GM19023 (cell line): ENCODE results near the gene SLC22A4.

Source experiments
- ATAC-seq: cut with Tn5 transposase; IDR thresholded peaks from one replicate; pipeline ENCODE4 v1.9.1; 2021; ENCODE audit warnings: mild to moderate bottlenecking, moderate library complexity; ENCODE audit not compliant: unreplicated experiment

SLC22A4 gene

DNA sequence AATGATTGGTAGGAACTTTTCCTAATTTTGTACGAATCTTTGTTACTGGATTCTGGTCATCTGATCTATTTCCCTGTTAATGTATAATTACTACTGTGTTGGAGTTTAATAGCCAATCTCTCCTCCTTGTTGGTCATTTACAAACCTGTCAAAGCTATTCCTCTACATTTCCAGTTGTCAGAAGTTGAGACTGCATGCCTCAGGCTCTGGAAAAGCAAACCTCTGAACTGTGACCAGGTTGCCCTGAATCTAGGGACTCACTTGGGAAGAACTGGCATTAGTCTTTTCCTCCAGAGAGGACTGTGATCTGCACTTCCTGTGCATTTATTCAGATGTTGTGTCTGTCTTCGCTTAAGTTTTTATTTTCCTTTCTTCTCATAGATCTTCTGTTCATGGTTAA lies 20.6 kb upstream of the SLC22A4 start:
- ATAC-seq = no peak

DNA sequence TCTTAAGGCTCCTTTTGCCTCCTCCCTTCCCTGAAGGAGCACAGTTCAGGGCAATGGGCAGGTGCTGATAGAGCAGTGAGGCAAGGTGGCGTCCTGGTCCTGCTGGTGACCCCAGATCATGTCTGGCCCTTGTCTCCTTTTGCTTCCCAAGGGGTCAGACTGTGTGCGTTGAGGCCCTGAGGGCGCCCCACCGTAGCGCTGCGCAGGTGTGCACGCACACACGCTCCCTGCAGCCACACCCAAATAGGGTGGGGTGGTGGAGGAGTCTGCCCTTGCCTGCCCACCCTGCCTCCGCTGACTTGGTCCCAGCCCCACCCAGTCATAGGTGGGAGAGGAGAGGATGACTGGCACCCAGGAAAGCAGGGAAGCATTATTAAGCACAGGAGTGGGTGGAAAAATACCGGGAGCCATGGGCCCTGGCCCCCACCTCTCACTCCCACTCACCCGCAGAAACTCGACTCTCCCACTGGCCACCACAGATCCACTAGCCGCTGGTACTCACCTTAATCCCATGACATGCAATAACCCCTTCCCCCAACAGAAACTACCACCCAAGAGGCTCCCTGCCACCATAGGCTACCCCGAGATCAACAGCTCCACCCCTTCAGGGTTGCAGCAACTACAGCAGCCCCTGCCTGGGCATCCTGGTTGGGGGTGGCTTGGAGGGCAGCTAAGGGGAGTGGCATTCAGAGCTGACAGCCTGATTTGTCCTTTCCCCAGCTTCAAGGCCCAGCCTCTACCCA lies 20.0 kb upstream of the SLC22A4 start:
- ATAC-seq = no peak

DNA sequence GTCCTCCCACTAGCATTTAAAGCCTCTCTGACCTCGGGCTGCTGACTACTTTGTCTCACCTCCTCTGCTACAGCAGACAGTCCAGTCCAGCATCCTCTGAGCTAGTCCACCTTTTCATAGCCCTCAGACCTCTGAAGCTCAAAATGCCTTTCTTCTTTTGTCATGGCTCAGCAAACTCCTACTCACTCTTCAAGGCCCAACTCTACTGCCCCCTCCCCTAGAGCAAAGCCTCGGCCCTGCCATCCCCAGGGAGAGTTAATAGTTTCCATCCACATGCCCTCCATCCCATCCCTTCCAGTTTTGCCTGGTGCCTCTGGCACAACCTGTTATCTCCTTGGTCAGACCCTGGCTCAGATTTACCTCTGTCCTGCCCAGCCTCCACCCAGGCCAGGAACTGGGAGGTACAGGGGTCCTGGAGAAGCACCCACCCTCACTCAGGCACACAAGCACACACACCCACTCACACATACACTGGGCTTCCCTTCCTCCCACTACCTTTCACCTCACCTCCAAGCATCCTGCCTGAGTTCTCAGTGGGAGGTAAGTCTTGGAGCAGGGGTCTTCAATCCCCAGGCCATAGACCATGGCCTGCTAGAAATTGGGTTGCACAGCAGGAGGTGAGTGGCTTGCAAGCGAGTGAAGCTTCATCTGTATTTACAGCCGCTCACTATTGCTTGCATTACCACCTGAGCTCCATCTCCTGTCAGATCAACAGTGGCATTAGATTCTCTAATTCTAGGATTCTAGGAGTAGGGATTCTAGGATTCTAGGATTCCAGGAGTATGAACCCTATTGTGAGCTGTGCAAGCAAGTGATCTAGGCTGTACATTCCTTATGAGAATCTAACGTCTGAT lies 18.6 kb upstream of the SLC22A4 start:
- no peak for ATAC-seq

DNA sequence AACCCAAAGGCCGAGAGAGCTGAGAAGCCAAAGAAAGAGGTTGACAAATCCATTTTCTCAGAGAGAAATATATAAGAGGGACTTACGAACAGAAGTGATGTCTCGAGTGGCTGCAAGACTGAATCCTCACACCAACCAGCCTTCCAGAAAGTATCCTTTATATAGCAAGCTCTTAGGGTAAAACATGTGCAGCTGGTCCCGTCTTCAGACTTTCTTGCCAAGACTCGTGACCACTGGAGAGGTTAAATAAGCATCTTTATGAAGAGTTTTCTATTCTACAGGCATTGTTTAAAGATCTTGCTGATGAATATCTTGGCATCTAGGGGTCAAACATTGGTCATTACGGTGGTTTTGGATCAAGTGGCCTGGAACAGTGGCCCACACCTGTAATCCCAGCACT lies 16.9 kb upstream of the SLC22A4 start:
- no peak for ATAC-seq

DNA sequence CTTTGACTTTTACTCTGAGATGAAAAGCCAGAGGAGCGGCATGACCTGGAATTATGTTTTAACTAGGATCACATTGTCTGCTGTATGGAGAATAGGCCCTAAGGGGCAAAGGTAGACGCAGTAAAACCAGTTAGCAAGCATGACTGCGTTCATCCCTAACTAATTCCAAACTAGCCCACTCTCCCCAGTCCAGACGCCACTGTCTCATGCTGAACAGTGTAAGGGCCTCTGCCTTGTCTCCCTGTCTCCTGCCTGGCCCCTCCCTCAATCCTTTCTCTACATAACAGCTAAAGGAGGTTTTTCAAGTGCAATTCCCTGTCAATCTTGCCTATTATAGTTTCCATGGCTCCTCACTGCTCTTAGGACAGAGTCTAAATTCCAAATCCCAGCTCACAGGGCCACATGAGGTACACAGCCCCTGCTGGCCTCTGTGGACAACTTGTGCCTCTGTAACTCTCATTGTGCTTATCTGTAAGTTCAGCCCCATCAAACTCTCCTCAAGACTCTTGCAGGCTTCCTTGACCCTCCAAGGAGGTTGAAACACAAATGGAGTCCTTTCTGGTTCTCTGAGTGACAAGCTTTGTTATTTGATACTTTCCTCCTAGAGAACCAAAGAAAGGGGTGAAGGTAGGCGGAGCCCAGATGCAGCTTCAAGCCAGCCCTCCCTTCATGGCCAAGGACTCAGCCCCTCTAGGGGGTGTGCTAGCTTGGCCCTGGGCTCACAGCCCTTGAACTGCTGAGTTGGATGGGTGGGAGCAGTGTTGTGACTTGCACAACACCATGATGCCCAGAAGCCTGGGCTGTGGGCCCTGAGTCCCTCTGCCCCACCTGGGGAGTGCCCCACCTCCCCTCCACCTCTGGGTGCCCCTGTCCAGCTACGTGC lies 16.0 kb upstream of the SLC22A4 start:
- no peak for ATAC-seq

DNA sequence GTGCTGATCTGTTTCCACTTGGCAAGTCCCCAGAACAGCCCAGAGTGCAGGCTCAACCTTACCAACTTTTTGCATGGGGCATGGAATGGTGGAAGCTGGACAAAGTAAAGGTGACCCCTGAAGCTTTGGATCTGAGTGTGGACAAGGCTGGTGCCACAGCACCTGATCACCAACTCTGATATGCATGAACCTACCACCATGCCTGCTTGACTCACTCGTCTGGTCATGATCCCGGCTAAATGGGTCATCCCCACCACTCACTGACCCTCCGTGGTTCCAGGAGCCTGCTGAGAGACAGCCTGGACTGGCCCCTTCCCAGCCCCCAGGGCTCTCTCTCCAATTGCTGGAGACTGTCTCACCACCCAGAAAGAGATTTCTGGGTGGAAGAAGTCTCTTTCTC lies 14.4 kb upstream of the SLC22A4 start:
- ATAC-seq = no peak

DNA sequence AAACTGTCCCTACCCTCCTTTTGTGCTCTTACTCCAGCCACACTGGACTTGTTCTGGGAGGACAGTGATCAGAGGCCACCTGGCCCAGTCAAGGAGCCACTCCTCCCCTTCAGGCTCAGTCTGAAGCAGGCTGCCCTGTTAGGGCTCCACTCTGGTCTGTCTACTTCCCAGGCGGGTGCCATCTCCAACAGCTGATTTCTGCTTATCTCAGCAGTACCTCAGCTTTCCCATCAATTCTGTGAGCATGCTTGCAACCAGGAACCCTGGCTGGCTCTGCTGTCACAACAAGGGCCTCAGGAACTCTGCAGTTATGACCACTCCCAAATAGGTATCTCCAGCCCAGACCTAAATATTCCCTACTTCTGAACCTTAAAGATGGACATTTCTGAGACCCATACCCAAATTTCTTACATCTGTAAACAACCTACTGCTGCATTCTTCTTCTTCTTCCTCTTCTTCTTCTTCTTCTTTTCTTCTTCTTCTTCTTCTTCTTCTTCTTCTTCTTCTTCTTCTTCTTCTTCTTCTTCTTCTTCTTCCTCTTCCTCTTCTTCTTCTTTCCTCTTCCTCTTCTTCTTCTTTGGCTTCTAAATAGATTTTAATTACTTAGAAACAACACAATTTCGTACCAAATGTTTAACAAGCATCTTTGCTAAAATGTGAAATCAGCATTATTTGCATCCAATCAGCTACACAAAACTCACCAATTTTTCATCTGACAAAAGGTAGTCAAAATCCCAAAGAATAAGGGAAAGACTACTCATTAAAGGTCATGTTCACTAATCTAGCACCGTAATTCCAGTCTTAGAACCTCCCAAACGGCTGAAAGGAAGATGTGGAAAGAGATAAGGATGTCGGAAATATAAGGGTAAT lies 13.6 kb upstream of the SLC22A4 start:
- no peak for ATAC-seq

DNA sequence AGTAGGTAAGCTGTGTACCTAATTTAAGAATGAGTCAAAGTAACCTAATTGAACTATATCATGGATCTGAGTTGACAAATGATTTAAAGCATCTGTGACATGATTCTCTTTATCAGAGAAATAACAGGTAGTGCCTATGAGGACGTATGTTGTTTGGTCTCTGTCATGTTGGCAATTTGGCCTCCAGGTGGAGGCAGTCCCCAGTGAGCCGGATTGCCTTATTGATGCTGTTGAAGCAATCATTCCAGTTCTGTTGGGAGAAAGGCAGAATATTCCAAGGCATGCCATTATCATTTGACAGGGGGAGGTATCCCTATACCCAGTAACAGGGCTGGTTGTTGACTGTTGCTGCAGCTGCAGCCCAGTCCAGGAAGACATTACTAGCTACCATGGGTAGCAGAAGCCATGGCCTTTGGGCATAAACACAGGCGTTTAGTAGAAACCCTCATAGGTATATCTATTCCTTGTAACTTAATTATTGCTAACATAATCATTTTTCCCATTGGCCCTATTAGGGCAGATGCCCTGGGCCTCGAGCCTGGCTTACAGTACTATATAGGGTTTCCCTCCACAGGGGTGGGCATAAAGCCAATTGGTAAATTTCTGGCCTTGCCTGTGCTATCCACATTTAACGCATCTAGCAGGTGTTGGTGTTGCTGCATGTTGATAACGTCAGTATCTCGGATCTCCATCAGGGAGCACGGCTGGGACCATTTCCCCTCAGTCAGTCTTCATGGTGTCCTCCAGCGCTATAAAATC lies 12.2 kb upstream of the SLC22A4 start:
- no peak for ATAC-seq

DNA sequence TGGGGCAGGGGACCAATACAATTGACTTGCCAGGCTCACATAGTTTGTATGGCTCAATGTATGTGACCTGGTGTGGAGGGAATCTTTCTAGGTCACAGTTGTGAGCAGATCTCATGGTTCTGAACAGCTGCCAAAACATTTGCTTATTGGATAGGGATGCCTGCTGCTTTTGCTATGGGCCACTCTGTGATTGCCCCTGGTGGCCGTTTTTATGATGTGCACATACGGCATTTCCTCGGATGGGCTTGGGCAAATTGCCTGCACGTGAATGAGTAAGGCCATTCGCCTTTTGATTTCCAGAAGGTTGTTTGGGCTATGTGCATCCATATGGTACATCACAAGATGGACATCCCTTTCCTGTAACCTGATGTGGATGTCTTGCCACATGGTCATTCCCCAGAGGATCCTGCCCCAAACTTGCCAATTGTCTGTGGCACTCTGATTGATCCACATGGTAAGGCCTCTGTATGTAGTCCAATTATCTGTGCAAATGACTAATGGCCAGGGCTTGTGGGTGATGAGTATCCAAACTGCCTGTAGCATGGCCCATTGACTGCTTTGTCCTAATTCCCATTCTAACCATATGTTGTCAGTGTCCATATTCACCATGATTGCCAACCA lies 10.7 kb upstream of the SLC22A4 start:
- no peak for ATAC-seq

DNA sequence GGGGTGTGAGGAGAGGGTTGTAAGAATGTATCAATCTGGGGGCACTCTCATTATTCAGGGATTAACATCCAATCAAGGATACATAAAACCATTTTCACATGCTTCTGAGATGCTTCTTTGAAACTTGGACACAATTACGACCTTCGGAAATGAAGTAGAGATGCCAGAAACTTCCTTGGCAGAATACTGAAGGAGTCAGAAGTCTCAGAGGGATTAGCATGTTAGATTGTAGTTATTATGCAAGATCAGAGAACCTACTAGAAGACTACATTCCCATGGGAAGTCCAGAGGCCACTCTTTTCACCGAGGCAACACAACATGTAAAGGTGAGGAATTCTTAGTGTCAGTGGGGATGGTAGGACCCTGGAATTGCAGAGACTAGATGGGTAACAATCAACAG lies 5.1 kb upstream of the SLC22A4 start:
- no peak for ATAC-seq

DNA sequence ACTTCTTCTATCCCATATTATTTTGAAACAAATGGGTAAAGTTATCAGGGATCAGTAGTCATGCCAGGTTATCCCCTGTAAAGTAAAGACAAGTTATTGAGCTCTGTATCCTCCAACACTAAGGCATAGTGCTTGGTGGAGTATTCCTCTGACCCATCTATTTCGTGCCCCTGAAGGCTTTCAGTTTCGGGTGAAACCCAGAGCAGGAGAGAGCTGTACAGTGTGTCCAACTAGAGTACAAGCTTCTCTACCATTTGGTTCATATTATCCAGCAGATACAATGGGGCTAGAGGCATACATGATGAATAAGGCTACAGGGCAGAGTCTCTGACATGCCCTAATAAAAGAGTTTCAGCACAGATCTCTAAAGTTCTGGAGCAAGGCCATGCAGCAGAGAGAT lies 3.2 kb upstream of the SLC22A4 start:
- ATAC-seq = no peak

DNA sequence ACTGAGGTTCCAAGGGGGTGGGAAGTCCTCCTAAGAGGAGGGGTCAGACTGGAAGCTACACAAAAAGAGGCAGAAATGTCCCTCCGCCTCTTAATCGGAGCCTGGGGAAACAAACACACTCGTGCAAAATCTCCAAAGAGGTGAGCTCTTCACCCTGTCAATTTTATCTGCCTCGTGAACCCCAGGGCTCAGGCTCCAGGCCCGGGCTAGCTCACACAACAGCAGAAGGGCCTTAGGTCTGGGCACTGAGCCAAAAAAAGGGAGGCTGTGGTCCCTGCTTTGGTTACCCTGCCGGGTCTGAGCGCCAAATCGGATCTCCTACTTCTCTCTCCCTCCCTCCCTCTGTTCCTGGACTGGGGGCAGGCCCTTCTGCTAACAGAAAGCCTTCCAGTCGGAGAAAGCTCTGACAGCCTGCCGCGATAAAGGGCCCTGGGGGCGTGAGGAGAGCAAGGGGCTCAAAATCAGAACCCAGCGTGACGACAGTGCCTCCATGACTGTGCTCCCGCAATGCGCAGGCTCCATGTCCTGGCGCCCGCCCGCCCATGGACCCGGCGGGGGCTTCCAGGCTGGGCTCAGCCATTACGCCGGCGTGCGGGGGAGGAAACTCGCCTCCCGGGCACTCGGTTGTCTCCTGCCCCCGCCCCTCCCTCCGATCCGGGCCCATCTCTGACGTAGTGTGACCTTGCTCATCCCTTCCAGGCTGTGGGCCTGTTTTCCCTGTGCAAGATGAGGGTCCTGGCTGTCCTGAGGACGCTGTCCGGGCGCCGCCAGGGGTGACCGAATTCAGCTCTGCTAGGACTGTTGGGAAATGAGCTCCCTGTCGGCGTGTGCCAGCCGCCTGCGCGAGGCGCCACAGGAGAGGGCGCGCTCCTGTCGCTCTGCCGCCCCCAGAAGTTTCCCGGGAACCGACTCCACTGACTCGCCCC lies 865 bp upstream of the SLC22A4 start:
- peak; percentile 39 for ATAC-seq

DNA sequence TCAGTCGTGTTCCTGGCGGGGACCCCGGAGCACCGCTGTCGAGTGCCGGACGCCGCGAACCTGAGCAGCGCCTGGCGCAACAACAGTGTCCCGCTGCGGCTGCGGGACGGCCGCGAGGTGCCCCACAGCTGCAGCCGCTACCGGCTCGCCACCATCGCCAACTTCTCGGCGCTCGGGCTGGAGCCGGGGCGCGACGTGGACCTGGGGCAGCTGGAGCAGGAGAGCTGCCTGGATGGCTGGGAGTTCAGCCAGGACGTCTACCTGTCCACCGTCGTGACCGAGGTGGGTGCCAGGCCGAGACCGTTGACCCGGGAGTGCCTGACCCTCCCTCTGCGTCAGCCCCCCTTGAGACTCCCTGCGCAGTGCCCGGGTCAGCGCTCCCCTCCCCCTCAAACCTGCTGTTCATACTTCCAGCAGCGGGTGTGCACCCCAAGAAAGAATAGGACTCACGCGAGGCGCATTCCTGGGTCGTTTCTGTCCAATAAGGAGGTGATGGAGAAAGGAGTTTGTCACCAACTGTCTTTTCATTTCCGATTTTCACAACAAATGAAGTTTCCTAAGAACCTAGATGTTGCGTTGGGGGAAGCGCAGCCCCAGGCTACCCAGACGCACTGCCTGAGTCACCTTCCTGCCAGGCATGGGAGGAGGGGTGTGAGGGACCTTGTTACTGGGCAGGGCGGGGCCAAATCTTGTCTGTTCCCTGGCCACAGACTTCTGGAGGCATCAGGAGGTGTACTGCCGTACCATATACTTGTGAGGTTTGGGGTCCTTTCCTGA lies 722 bp downstream of the SLC22A4 start:
- ATAC-seq = peak; percentile 14

DNA sequence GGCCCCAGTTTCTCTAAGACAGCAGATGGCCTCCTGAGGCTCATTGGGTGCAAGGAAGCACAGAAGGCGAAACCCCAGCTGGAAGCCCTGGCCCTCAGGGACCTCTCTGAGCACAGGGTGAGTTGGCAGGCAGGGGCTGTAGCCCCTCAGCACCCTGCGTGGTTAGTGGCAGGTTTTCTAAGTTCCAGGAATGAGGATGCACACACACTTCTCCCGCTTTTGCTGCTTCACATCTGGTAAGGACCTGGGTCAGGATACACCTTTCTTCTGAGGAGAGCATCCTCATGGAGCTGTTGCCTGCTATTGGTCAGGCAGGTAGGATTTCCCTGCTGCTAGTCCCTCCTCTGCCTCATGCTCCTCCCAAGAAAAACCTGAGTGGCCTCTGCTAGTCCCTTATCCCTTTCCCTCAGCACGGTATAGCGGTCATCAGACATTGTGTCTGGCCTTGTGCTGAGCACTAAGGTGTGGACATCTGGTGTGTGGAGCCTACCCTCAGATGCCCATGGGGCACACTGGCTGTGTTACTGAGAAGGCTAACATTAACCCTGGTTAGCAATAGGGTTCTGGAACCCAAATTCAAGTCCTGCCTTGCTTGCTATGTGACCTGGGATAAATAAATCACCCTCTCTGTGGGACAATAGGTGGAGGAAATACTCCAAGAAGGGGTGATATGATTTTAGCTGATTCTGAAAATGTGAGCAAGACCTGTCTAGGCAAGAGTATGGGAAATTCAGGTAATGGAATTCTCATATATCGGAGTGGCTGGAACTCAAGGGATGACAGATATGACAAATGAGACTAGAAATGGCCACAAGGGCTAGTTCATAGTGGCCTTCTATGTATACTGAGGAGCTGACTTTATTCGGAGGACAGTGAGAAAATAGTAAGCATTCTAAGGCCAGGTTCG lies 1.6 kb downstream of the SLC22A4 start:
- ATAC-seq = no peak

DNA sequence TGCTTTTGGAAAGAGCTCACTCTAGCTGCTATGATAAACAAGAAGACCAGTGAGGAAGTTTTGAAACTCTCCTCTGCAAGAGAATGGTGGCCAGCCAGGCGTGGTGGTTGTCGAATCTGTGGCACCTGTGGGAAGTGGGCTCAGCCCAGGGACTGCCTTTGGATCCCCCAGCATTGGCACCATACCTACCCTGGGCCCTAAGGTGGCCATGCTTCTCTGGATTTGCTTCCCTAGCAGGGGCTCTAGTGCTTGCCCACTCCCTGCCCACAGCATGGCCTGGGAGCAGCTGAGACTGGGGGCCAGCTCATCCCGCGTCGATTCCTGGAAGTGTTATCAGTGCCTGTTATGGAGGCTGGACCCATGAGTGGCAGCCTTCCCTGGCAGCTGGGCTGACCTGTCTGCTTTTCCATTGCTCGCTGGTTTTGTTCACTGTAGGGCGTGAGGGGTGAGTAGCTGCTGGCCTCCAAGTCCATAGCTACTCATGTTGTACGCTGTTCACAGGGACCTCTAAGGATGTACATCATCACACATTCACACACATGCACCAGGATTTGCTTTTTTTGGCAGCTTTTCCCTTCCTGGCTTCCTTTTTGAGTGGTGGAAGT lies 2.3 kb downstream of the SLC22A4 start:
- ATAC-seq = no peak
